Measurements from ENCODE around the gene XNDC1N. TPM values are rescaled to one million over a fixed set of nuclear protein-coding genes. Genes with fewer than 3 reads are reported as not detected.

XNDC1N gene
- total and polyA plus RNA-seq, 2 of the 4 experiments (the other 2 are of a cell fraction) = 2.5 to 8.8 TPM

- H3K36me3 ChIP-seq (ENCODE audit: control insufficient read depth, insufficient read depth, low read length) = no peaks in the 10 kb centered on the region; the same call in 1 of the 2 replicates
- no peak overlapping the region for H3K4me2 ChIP-seq (ENCODE audit: low read depth, low read length)
- peak; percentile 41 for ATAC-seq (ENCODE audit: low read depth)
- no peak overlapping the region for H2AK9ac ChIP-seq (replicated peaks; ENCODE audit: low read depth, low read length, poor library complexity)
- H3K14ac ChIP-seq (replicated peaks; ENCODE audit: low read depth, low read length) = no peak overlapping the region
- dilution Hi-C loops (cut with HindIII; ENCODE audit: low sequenced_read_pairs, unreplicated experiment) (no loop called here), in situ Hi-C loops (cut with MboI; ENCODE audit: low sequenced_read_pairs) (no loop called here), intact Hi-C loops (cut with micrococcal nuclease) (no loop called here)
- H3K27me3 ChIP-seq (ENCODE audit: control insufficient read depth, insufficient read depth, low read length) = no peaks in the 10 kb centered on the region
- no peak overlapping the region for H2BK5ac ChIP-seq (ENCODE audit: low read depth, low read length, poor library complexity, severe bottlenecking)
- no CpG with 5 or more reads among the region's 5 CpGs for WGBS, 2 experiments (ENCODE audit: extremely low coverage in 2 of 2, insufficient read length in 1 of 2)
- peaks cover 31 to 73% of the 10 kb centered on the region in 2 experiments for H3K79me1 ChIP-seq (ENCODE audit: low read depth in 1 of 2, low read length in 2 of 2)
- H2AFZ ChIP-seq (replicated peaks; ENCODE audit: low read length, poor library complexity) = no peak overlapping the region
- H3K9ac ChIP-seq (ENCODE audit: low read depth, low read length) = no peak overlapping the region
- TF ChIP-seq RFX5 (IDR thresholded peaks at IDR 0.05; ENCODE audit: low read depth, low read length) = no peak
- 0 out of 2 replicates have a peak, but pooled peaks have one; percentile 5 for TF ChIP-seq FOS (IDR thresholded peaks at IDR 0.05; ENCODE audit: low read depth, low read length)
- no peak for TF ChIP-seq RCOR1 (IDR thresholded peaks at IDR 0.05; ENCODE audit: insufficient replicate concordance, low read length)
- TF ChIP-seq MXI1 (IDR thresholded peaks at IDR 0.05; ENCODE audit: borderline replicate concordance, low read depth, low read length) = no peak
- H3K23ac ChIP-seq (ENCODE audit: low read depth, low read length) = no peak overlapping the region
- H2BK20ac ChIP-seq (ENCODE audit: low read depth, low read length) = no peak overlapping the region
- peaks cover 3% of the 10 kb centered on the region; the same call in 1 of the 2 replicates for H3K9me1 ChIP-seq (ENCODE audit: insufficient read depth, low read length)
- H3K4ac ChIP-seq (ENCODE audit: low read depth, low read length) = no peak overlapping the region
- H3K4me3 ChIP-seq (ENCODE audit: insufficient read depth, low read depth, low read length) = no peak overlapping the region
- H4K5ac ChIP-seq (ENCODE audit: low read depth, low read length) = no peak overlapping the region
- no peak overlapping the region for H2AK5ac ChIP-seq (ENCODE audit: low read depth, low read length)
- H4K8ac ChIP-seq (ENCODE audit: low read depth in 2 of 2, low read length in 2 of 2) = no peak overlapping the region
- no peak overlapping the region for H3K56ac ChIP-seq (ENCODE audit: extremely low read depth, insufficient read depth, low read length)
- no peaks in the 10 kb centered on the region for H3K9me3 ChIP-seq (ENCODE audit: control insufficient read depth, insufficient read depth, low read length)
- ChIA-PET POLR2A (ENCODE audit: unreplicated experiment) (no interaction called here), CTCF (no interaction called here)
- H2BK120ac ChIP-seq (ENCODE audit: low read depth, low read length) = no peak overlapping the region
- H4K20me1 ChIP-seq (ENCODE audit: insufficient read depth, low read length) = peaks cover 45% of the 10 kb centered on the region; the same call in 1 of the 2 replicates
- DNase-seq = peak; percentile 53
- BruUV-seq (replicated peaks) = no TSS peak
- H4K91ac ChIP-seq (ENCODE audit: insufficient read depth, low read depth, low read length) = no peak overlapping the region
- no peak overlapping the region for H3K27ac ChIP-seq (ENCODE audit: insufficient read depth, low read length)
- H3K18ac ChIP-seq (ENCODE audit: low read depth, low read length) = no peak overlapping the region
- H3K4me1 ChIP-seq (ENCODE audit: control insufficient read depth, insufficient read depth, low read length) = peaks cover 2% of the 10 kb centered on the region
- no peak overlapping the region for H2BK15ac ChIP-seq (ENCODE audit: low read depth, low read length)
These were observed 8.4 kb upstream of the XNDC1N start for GRCh38 chr11:71936825-71937224.

Measured in IMR-90 (cell line).